ENCODE data around the gene OR10T2. TPM values are rescaled to one million over a fixed set of nuclear protein-coding genes. Genes with fewer than 3 reads are reported as not detected.
"Not testable (repeated sequence)": the region's sequence is repeated elsewhere in the genome, so short reads cannot be mapped to it uniquely, and the experiment has no call there.

OR10T2 gene, protein sequence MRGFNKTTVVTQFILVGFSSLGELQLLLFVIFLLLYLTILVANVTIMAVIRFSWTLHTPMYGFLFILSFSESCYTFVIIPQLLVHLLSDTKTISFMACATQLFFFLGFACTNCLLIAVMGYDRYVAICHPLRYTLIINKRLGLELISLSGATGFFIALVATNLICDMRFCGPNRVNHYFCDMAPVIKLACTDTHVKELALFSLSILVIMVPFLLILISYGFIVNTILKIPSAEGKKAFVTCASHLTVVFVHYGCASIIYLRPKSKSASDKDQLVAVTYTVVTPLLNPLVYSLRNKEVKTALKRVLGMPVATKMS
- total RNA-seq: not detected

DNA sequence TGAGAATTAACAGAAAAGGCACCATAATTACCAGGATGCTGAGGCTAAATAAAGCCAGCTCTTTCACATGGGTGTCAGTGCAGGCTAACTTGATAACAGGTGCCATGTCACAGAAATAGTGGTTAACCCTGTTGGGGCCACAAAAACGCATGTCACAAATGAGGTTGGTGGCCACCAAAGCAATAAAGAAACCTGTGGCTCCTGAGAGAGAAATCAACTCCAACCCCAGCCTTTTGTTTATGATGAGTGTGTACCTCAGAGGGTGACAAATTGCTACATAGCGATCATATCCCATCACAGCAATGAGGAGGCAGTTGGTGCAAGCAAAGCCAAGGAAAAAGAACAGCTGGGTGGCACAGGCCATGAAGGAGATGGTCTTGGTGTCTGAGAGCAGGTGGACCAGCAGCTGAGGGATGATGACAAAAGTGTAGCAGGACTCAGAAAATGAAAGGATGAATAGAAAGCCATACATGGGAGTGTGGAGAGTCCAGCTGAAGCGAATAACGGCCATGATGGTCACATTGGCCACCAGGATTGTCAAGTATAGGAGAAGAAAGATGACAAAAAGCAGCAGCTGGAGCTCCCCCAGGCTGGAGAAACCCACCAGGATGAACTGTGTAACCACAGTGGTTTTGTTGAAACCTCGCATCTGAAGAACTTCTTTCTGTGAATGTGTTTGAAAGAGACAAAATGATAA, at the start of gene OR10T2:
Gene OR10T2 (minus strand): TSS at position 649 of the 697 bp plus-strand sequence. CDS start 0 bp downstream, at position 649.
- DNase-seq (ENCODE audit: low spot score in 2 of 2) (no peak), ATAC-seq (peak in 1 of 2 donors; percentile 52)
- H3K27ac Mint-ChIP-seq: no peak within 1 kb of the TSS
- no peaks in the 10 kb centered on the region for H3K36me3 Mint-ChIP-seq
- H3K9me3 Mint-ChIP-seq: no peaks in the 10 kb centered on the region

DNA sequence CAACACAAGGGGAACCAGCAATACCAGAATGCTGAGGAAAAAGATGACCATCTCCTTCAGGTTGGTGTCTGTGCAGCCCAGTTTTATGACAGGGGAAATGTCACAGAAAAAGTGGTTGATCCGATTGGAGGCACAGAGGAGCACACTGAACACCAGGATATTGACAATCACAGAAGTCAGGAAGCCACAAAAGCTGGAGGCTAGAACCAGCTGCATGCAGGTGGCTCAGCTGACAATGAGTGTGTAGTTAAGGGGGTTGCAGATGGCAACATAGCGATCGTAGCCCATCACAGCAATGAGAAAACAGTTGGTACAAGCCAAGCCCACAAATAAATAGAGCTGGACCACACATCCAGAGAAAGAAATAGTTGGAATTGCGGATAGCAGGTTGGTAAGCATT, 46.1 kb upstream of the OR10T2 start:
- Mint-ChIP-seq H3K36me3 (no peaks in the 10 kb centered on the region), H3K27ac (no peak overlapping the region), H3K9me3 (no peaks in the 10 kb centered on the region)
- no peak for ATAC-seq
- DNase-seq (ENCODE audit: low spot score in 2 of 2): no peak

DNA sequence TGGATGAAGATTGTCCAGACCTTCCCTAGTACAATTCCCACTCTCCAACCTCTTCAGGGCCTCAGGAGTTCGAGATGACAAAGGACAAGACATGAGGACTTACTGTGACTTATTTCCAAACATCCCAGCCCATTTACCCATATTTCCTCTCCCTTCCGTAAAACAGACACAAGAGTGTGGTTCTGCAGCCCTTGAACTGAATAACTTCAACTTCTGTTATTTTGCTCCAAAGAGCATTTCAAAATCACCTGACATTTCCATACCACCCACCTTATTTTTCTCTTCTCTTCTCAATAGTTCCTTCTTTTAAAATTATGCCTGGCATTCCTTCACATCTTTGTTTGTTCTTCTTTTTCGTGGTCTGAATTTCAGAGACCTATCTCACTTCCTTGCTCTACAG, 35.5 kb upstream of the OR10T2 start:
- ATAC-seq (no peak), DNase-seq (ENCODE audit: low spot score in 2 of 2) (no peak)
- Mint-ChIP-seq H3K27ac (no peak overlapping the region), H3K36me3 (peaks cover 6 to 12% of the 10 kb centered on the region in 2 donors), H3K9me3 (peaks cover 12 to 15% of the 10 kb centered on the region in 2 donors)

DNA sequence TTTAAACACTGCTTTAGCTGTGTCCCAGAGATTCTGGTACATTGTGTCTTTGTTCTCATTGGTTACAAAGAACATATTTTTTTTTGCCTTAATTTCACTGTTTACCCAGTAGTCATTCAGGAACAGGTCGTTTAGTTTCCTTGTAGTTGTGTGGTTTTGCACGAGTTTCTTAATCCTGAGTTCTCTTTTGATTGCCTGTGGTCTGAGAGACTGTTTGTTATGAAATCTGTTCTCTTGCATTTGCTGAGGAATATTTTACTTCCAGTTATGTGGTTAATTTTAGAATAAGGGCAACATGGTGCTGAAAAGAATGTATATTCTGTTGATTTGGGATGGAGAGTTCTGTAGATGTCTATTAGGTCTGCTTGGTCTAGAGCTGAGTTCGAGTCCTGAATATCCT, 30.9 kb upstream of the OR10T2 start:
- Mint-ChIP-seq H3K36me3 (peaks cover 6 to 22% of the 10 kb centered on the region in 2 donors), H3K9me3 (peaks cover 17 to 23% of the 10 kb centered on the region in 2 donors)
- DNase-seq (ENCODE audit: low spot score in 2 of 2); H3K27ac Mint-ChIP-seq; ATAC-seq: not testable (repeated sequence)

DNA sequence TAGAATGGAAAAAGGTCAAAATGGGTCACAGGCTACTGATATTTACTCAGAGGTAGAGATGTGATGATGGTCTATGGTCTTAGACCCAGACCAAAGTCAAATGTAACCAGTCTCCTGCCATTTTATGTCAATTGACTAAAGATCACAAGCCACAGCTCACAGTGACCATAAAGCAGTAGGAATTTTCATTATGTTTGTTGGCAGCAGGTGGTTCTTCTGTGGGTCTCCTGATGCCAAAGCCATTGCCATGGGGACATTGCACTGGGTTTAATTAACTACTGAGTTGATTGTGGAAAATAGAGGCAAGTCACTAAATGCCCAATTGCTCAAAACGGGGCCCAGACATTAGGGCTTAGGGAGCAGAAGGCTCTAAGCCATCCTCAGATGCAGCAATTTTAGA, 26.9 kb upstream of the OR10T2 start, which contains the start of gene OR10K2:
Gene OR10K2 (minus strand): TSS at position 101 of the 400 bp plus-strand sequence. CDS start 5,371 bp downstream, outside the sequence.
- Mint-ChIP-seq H3K36me3 (peaks cover 0 to 15% of the 10 kb centered on the region in 2 donors), H3K27ac (no peak within 1 kb of the TSS), H3K9me3 (peaks cover 11 to 17% of the 10 kb centered on the region in 2 donors)
- DNase-seq (ENCODE audit: low spot score in 2 of 2): no peak
- ATAC-seq: no peak

DNA sequence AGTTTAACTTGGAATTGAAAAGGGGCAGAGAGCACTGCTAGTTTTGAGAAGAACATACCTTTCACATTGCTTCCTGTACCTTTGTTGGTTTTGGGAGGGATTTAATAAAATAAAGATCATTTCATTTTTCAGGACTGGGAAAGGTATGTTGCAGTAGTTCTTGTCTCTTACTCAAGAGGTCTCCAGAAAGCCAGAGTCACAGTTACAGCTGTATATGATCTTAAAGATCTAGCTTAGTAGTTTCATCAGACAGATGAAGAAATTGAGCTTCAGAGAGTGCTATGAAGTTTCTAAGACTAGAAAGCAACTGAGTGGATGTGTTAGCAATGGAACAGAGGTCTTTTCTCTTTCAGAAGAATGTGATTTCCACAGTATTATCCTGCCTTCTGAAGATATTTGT, 25.8 kb upstream of the OR10T2 start:
- DNase-seq (ENCODE audit: low spot score in 2 of 2) (no peak), ATAC-seq (no peak)
- Mint-ChIP-seq H3K27ac (no peak overlapping the region), H3K9me3 (peaks cover 8 to 10% of the 10 kb centered on the region in 2 donors), H3K36me3 (peaks cover 0 to 12% of the 10 kb centered on the region in 2 donors)

DNA sequence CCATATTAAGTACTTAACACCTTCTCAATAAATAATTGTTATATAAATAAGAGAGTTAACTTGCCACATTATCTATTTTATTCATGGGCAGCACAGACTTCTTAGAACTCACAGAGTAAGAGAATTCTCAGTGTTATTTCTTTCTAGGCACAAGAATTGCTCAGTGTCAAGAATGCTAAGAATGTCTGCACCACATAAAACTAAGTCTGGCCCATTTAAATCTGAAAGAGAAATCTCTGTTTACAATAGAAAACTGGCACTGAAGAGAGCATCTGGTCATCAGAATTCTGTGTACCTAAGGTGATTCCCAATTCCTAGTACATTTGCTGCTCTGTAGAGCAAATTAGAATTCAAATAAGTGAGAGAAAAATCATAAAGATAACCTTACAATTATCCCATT, 22.9 kb upstream of the OR10T2 start:
- no peaks in the 10 kb centered on the region for H3K36me3 Mint-ChIP-seq
- DNase-seq (ENCODE audit: low spot score in 2 of 2) (no peak), ATAC-seq (no peak)
- H3K9me3 Mint-ChIP-seq: no peaks in the 10 kb centered on the region
- no peak overlapping the region for H3K27ac Mint-ChIP-seq

DNA sequence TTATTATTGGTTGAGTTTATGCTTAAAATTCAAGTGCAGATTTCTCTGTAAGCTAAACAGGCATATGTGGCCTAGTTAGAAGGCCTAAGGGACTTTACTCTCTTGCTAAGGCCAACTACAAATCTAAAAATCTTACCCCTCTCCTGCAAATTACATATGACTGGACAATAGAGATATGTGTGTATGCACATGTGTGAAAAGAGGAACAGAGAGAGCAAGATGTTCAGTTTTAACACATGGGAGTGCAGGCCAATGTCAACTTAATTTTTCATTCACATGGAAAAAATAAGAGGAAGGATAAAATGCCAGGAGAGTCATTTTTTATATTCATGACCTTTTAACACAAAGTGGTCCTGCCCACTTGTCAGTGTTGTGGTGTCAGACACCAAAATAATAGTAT, 18.3 kb upstream of the OR10T2 start:
- no peak overlapping the region for H3K27ac Mint-ChIP-seq
- no peak for DNase-seq (ENCODE audit: low spot score in 2 of 2)
- no peaks in the 10 kb centered on the region for H3K9me3 Mint-ChIP-seq
- no peak for ATAC-seq
- H3K36me3 Mint-ChIP-seq: no peaks in the 10 kb centered on the region

DNA sequence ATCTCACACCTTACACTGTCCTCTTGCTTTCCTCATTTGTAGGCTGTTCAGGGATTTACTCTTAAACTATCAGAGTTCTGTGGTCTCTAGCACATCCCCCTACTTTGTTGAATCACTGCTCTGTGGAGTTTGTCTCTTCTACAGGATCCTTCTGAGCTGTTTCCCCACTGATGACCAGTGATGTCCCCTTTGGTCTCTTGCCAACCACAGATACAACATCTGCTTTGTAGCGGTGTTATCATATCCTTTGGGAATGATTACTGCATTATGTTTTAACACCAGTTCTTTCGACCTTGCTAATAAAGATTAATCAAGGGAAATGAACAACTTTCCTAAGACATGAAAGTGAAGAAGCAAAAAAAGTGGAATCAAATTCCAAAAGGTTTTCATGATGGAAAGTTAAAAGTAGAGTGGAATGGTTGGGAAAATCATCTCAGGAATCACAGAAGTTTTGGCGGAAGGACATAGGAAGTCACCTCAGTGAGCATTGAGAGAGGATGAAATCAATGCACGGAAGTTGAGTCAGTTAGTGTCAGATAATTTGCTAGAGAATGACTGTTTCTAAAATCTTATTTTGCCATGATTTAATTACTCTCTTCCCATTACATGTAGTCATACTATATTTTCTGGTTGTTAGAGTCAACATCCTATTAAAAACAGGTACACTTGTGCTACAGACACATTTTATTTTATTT, 15.5 kb upstream of the OR10T2 start:
- ATAC-seq (no peak), DNase-seq (ENCODE audit: low spot score in 2 of 2) (no peak)
- Mint-ChIP-seq H3K27ac (no peak overlapping the region), H3K36me3 (no peaks in the 10 kb centered on the region), H3K9me3 (no peaks in the 10 kb centered on the region)

DNA sequence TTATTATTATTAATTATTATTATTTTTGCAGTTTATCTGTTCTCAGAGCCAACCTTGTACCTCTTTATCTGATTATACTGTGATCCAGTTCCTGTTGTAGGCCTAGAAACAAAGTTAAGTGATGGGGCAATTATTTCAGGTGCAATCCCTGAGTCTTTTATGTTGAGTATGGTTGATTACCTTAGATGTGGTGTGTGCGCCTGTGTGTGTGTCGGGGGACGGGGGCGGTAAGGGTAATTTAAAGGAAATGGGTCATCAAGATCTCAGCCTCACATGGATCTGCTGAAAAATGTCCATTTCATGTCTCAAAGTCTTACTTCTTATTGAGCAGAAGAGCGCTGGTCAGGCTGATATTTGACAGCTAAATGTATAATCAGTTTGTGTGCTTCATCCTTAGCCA, 7.8 kb upstream of the OR10T2 start:
- no peak for DNase-seq (ENCODE audit: low spot score in 2 of 2)
- no peaks in the 10 kb centered on the region for H3K36me3 Mint-ChIP-seq
- no peaks in the 10 kb centered on the region for H3K9me3 Mint-ChIP-seq
- no peak for ATAC-seq
- no peak overlapping the region for H3K27ac Mint-ChIP-seq

DNA sequence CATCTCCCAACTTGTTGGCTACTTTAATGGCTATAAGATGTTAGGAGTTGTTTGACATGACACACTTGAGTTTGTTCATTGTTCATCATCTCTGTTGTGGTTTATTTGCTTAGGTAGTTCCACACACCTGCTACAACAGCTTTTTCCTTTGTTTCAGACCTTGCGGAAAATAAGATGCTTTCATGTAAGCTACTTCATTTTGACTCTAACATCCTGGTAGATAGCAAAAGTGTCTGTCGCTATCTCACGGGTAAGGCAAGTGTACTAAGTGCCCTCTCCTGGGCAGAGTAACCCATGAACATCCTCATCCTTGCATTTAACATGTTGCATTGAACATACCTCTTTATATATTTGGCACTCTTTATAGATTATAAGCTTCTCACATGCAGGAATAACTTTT, 1.6 kb upstream of the OR10T2 start:
- no peak for ATAC-seq
- no peak for DNase-seq (ENCODE audit: low spot score in 2 of 2)
- Mint-ChIP-seq H3K27ac (no peak overlapping the region), H3K9me3 (no peaks in the 10 kb centered on the region), H3K36me3 (no peaks in the 10 kb centered on the region)

DNA sequence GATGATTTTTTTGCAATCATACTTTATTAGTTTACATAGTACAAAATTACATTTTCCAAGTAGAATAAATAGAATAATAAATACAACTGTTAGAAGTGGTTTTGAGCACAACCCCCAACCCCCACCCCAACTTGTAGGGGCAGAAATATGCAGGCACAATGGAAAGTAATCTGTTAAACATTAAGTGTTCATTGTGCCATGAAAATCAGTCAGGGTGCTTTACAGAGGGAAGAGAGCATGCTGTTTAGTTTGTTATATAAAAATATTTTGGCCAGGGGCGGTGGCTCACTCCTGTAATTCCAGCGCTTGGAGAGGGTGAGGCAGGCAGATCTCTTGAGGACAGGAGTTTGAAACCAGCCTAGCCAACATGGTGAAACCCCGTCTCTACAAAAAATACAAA, 2.6 kb downstream of the OR10T2 start:
- ATAC-seq: no peak

DNA sequence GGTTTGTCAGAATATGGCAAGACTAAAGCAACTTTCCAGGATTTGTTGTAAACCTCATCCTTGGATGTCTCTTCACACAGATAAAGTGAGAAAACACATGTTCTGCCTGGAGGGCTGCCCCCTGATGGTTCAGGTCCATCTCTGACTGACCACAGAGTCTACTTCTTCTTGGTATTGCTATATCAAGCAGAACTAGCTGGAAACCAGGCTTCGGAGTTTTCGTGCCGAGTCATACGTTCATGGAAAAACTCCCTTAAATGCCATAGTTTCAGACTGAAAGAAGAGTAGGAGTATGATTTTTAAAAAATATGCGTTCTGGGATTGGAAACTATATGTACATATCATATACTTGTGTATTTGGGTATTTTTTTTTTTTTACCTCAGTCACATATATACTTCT, 5.8 kb downstream of the OR10T2 start:
- Mint-ChIP-seq H3K36me3 (no peaks in the 10 kb centered on the region), H3K9me3 (no peaks in the 10 kb centered on the region), H3K27ac (no peak overlapping the region)
- ATAC-seq (no peak), DNase-seq (ENCODE audit: low spot score in 2 of 2) (no peak)

More for the DNA sequence above, 2.6 kb downstream of the OR10T2 start:
- Mint-ChIP-seq H3K9me3 (no peaks in the 10 kb centered on the region), H3K36me3 (no peaks in the 10 kb centered on the region), H3K27ac (no peak overlapping the region)
- no peak for DNase-seq (ENCODE audit: low spot score in 2 of 2)

DNA sequence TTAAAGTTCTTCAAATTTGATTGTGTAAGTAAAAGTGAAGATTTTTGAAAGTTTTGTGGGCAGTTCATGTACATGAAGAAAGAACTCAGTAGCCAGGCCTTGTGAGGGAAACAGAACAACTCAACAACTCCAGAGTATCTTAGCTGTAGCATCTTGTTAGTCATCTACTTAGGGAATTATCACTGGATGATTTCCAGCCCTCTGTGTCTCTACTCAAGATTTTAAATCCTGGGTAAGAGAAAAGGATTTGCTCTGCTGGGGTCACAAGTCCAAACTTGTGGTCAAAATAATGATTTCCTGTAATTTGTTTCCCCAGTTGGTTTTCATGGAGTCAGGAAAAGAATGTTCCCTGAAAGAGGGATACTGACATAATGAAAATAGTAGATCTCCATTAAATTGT, 8.2 kb downstream of the OR10T2 start:
- Mint-ChIP-seq H3K27ac (no peak overlapping the region), H3K36me3 (peaks cover 0 to 5% of the 10 kb centered on the region in 2 donors), H3K9me3 (no peaks in the 10 kb centered on the region)
- DNase-seq (ENCODE audit: low spot score in 2 of 2) (no peak), ATAC-seq (no peak)

DNA sequence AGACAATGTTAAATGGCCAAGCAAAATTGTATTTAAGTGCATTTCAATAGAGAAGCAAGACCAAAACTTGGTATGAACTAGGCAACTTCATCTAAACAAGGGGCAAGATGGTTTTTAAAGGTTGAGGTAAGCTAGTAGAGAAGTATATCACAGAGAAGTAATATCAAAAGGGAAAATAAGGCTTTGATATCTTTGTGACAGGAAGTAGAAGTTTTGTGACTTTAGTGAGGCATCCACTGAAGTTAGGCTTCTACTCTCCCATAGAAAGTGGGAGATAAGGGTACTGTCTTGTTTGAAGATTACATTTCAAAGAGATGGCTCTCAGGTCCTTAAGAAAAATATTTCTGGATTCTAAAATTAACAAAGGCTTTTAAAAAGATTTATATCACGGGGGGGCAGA, 8.9 kb downstream of the OR10T2 start:
- H3K9me3 Mint-ChIP-seq: no peaks in the 10 kb centered on the region
- ATAC-seq (no peak), DNase-seq (ENCODE audit: low spot score in 2 of 2) (no peak)
- peaks cover 0 to 5% of the 10 kb centered on the region in 2 donors for H3K36me3 Mint-ChIP-seq
- no peak overlapping the region for H3K27ac Mint-ChIP-seq

DNA sequence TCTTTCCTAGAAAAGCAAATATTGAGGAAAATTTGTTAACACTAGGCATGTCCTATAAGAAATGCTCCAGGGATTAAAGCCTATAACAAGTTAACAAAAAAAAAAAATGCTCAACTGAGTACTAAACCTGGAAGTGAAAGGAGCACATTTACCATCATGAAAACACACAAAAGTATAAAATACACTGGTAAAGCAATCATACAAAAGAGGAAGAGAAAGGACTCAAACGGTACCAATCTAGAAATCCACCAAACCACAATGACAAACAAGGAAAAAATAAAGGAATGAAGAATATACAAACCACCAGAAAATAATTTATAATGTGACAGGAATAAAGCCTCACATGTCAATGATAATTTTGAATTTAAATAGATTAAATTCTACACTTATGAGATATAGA, 24.4 kb downstream of the OR10T2 start:
- H3K36me3 Mint-ChIP-seq: peaks cover 0 to 21% of the 10 kb centered on the region in 2 donors

DNA sequence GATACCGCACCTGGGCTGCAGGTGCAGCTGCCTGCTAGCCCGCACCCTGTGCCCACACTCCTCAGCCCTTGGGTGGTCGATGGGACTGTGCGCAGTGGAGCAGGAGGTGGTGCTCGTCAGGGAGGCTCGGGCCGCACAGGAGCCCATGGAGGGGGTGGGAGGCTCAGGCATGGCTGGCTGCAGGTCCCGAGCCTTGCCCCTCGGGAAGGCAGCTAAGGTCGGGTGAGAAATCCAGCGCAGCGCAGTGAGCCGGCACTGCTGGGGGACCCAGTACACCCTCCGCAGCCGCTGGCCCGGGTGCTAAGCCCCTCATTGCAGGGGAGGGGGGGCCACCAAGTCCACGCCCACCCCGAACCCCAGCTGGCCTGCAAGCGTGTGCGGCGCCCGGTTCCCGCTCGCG, 25.2 kb downstream of the OR10T2 start:
- H3K36me3 Mint-ChIP-seq: peaks cover 0 to 21% of the 10 kb centered on the region in 2 donors
- peaks cover 13 to 18% of the 10 kb centered on the region in 2 donors for H3K9me3 Mint-ChIP-seq
- not testable (repeated sequence) for H3K27ac Mint-ChIP-seq; DNase-seq (ENCODE audit: low spot score in 2 of 2); ATAC-seq

More for the DNA sequence above, 24.4 kb downstream of the OR10T2 start:
- H3K9me3 Mint-ChIP-seq: peaks cover 13 to 18% of the 10 kb centered on the region in 2 donors
- DNase-seq (ENCODE audit: low spot score in 2 of 2): no peak
- ATAC-seq: no peak
- H3K27ac Mint-ChIP-seq: no peak overlapping the region
